ENCODE data around the gene DNHD1.

Gene DNHD1

GRCh38 chr11:6596239-6596877 is 99.3 kb downstream of the DNHD1 start:
- no peak for DNase-seq

GRCh38 chr11:6598555-6598954 is 101.5 kb downstream of the DNHD1 start:
- DNase-seq = no peak

DNA sequence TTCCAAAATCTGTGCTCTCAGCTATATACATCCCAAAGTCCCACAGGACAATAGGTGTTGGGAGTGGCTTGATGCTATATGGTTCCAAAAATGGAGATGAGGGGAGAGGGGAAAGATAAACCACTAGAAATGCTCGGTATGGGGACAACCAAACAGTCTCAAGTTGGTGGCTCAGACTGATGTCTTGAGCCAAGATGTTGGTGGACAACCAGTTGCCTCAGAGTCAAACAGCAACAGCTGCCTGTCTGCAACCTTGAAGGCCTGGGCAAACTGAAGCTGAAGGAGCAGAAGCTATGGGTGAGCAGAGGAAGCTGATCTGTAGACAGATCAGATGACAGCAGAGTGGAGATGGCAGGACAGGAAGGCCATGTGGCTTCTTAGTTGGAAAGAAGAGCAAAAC is 102.4 kb downstream of the DNHD1 start:
- no peak for DNase-seq

DNA sequence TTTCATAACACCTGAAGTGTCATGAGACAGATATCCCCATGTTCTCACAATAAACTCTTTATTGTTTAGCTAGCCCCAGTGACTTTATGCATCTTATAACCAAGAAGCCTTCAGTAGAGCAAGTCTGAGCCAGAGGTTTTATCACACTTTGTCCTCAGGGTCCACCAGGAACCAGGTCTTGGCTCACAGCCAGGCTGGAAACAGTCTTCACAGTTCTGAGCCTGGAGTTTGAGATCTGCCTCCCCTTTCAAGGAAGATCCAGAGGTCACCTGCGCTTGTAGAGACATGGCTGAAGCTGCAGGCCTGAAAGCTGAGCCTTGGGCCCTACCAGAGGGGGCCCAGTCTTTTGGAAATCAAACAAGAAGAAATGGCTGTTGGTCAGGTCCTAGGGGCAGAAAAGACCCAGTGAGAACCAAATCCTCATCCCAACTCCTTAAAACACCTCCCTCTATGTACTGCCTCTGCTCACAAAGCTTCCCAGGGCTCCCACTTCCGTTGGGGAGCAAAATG is 102.9 kb downstream of the DNHD1 start:
- no peak for DNase-seq

- DNase-seq = no peak
Measured at GRCh38 chr11:6601041-6601461, 104.0 kb downstream of the DNHD1 start.

GRCh38 chr11:6602096-6602940 is 105.2 kb downstream of the DNHD1 start:
- DNase-seq = no peak

GRCh38 chr11:6603287-6604080 is 106.4 kb downstream of the DNHD1 start, which contains the start of the genes ILK and RRP8:
Gene ILK (plus strand): TSS chr11:6603774. CDS start chr11:6604272, 498 bp downstream.
Gene RRP8 (minus strand): TSS chr11:6603616. CDS start chr11:6603502, 114 bp downstream.
- DNase-seq = peak; percentile 74 to 85

GRCh38 chr11:6604081-6604626 is 107.1 kb downstream of the DNHD1 start:
- peak in 1 of 2 experiments; percentile 49 for DNase-seq

DNA sequence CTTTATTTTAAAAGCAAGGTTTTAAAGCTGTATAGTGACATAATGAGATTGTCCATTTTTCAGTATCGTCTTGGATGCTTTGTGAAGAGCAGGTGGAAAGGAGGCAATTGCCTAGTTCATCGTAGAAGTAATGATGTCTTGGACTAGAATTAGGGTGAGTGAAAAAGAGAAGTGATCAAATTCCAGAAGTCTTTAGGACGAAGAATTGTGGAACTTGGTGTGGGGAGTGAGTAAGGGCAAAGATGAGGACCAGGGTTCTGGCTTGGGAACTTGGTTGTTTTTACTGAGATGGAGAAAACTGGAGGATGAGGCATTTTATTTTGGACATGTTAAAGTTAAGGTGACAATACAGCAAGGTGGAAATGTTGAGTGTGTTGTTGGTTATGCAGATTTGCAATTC is 107.7 kb downstream of the DNHD1 start:
- no peak for DNase-seq

DNA sequence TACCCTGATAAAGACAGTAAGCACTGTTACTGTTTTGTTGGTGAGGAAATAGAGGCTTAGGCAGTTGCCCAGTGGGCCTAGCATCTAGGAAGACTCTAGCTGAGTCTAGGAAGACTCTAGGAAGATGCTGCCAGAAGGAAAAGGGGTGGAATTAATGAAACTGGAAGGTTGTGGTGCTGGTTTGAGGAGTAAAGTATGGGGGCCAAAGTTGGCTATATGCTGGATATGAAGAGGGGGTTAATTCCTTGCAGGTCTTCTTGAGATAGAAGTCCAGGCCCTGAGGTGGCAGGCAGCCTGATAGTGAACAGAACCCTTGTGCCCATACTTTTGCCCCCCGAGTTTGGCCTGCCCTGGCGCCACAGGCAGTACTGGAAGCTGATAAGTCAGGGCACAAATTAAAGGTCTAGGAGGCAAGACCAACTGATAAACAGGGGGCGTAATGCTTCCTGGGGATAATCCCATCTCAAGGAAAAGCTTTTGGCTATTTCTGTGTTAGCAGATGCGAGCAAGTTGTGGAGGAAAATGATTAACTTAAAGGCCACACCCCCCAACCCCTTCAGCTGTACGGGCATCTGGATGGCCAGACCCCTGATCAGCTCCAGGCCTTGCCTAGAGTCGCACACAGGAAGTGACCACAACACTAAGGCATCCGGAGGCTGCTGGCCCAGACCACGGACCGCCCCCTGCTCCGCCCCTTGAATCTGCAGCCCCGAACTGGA is 109.5 kb downstream of the DNHD1 start:
- peak; percentile 83 to 93 for DNase-seq

GRCh38 chr11:6607190-6607795 is 110.2 kb downstream of the DNHD1 start:
- DNase-seq = no peak

GRCh38 chr11:6608011-6608410 is 110.9 kb downstream of the DNHD1 start:
- no peak for DNase-seq

DNA sequence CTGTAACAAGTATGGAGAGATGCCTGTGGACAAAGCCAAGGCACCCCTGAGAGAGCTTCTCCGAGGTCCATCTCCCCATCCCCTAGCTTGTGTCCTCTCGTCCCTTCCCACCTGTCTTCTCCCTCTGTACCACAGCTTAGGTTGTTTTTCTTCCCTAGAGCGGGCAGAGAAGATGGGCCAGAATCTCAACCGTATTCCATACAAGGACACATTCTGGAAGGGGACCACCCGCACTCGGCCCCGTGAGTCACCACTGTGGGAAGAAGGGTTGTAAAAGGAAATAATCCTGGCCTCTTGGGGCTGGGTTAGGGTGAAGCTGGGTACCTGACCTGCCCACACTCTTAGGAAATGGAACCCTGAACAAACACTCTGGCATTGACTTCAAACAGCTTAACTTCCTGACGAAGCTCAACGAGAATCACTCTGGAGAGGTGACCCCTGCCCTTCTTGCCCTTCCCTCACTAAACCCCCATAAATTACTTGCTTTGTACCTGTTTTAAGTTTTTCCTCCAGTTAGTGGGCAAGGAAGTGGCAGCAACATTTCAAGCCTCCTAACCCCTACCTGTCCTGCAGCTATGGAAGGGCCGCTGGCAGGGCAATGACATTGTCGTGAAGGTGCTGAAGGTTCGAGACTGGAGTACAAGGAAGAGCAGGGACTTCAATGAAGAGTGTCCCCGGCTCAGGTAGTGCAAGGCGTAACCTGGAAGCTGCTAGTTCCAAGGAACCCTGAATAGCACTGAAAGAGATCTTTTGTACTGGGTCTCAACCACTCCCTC is 111.8 kb downstream of the DNHD1 start:
- DNase-seq = no peak

- no peak for DNase-seq
Measured at GRCh38 chr11:6609502-6610015, 112.5 kb downstream of the DNHD1 start.

GRCh38 chr11:6610591-6610990 is 113.5 kb downstream of the DNHD1 start:
- no peak for DNase-seq

DNA sequence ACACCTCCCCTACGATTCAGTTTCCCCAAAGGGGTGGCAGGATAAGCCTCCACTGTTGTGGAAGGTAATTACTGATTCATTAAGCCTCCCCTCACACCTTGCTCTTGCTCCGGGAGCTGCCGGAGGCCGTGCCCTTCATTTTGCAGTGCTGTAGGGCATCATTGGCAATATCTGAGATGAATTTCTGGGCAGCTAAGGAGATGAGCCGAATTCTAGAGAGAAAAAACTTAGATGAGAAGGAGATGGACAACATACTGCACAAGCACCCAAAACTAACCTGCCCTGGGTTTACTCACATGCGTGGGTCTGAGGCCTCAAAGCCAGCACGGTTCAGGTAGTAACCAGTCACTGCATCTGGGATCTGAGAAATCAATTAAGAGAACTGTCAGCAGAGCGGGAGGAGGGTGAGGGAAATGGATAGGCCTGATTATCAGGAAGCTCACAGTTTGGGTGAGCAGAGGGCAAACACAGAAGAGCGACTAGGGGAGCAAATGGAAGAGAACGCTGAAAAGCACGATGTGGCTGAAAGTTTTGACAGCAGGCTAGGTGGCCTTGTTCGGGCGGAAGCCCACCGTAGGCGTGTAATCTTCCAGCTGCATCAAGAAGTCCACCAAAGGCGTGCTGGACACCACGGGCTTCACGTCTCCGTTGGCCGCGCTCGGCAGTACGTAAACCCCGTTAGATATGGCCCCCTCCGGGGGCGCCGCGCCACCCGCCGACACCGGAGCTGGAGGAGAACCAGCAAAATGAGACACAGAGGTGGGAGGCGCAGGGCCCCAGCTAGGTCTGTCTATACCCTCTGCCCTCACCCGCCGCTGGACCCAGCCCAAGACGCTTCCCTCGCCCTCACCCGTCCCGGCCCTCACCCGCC is 114.2 kb downstream of the DNHD1 start:
- peak in 1 of 2 experiments; percentile 37 for DNase-seq

DNA sequence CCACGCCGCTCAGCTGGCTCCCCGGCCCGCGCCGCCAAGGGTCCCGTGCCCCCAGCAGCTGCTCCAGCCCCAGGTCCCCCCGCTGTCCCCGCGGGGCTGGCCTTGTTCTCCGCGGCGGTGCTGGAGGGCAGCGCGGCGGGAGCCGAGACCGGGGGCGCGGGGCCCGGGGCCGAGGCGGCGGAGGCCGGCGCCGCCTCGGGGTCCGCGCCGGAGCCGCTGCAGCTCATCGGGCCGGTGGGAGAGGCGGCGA is 114.8 kb downstream of the DNHD1 start:
- DNase-seq = no peak

GRCh38 chr11:6612213-6613041 is 115.3 kb downstream of the DNHD1 start, which contains the start of gene TAF10:
Gene TAF10 (minus strand): TSS chr11:6612216. CDS start chr11:6612189, 27 bp downstream.
- DNase-seq = peak; percentile 83 to 90

DNA sequence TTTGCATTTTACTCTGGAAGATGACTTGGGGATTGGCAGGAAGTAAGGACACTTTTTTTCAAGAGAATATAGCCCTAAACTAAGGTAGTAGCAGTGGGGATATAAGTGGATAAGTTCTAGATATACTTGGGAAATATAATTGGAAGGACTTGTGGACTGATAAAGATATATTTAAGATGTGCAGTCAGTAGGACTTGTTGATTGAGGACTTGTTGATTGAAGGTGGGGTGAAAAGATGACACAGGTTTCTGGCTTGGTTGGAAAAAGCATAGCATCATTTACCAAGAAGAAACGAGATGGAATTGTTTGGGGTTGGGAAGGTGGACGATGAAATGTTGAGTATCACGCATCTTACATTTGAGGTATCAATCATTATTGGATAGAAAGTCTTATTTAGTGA is 116.4 kb downstream of the DNHD1 start:
- no peak for DNase-seq

Data from SW 1271 (cell line).